HUDEP-2 (cell line): ENCODE results near the gene ERBB3.
"Not testable (repeated sequence)": the region's sequence is repeated elsewhere in the genome, so short reads cannot be mapped to it uniquely, and the experiment has no call there.

Source experiments
- DNase-seq, 76 experiments: peaks; one replicate each; lab custom pipeline; 2025; ENCODE audit not compliant: unreplicated experiment in 76 of 76; lab: John Stamatoyannopoulos, UW

The ERBB3 gene

DNA sequence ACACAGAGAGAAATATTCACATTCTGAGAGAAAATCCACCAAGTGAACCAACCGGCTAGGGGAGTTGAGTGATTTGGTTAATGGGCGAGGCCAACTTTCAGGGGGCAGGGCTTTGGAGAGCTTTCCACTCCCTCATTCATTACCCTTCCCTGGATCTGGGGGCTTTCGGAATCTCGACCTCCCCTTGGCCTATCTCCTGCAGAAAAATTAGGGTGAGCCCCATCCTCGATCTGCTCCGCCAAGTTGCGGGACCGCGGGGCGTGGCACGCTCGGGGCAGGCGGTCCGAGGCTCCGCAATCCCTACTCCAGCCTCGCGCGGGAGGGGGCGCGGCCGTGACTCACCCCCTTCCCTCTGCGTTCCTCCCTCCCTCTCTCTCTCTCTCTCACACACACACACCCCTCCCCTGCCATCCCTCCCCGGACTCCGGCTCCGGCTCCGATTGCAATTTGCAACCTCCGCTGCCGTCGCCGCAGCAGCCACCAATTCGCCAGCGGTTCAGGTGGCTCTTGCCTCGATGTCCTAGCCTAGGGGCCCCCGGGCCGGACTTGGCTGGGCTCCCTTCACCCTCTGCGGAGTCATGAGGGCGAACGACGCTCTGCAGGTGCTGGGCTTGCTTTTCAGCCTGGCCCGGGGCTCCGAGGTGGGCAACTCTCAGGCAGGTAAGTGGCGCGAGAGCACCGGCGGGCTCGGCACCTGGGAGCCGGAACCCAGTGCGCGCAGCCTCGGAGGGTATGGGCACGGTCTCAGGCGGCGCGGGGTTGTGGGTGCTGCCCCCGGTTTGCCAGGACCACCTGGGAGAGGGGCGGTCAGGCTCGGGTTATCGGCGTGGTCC is at the start of gene ERBB3:
ERBB3 (plus strand) TSS at position 443 of the 833 bp plus-strand sequence; CDS start at position 579, 136 bp downstream.
- peak in 53 of 76 experiments; percentile 6 to 68 (median 46) for DNase-seq

DNA sequence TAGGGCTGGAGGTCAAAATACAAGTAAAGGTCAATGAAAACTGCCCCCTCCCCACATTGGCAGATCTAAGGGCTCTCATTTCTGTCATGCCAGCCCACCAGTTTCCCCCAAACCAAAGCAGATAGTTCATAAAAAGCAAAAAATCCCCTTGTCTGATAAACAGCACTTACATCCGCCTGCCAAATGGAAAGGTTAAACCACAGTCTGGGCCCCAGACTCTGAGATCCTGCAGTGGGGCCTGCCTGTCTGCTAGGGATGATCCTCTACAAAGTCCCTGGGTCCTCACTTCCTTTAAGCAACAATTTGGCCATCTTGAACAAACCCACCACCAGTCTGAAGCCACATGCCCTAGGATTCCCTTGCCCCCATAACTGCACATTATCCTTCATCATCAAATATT is 48.0 kb upstream of the ERBB3 start:
- DNase-seq, result no peak

DNA sequence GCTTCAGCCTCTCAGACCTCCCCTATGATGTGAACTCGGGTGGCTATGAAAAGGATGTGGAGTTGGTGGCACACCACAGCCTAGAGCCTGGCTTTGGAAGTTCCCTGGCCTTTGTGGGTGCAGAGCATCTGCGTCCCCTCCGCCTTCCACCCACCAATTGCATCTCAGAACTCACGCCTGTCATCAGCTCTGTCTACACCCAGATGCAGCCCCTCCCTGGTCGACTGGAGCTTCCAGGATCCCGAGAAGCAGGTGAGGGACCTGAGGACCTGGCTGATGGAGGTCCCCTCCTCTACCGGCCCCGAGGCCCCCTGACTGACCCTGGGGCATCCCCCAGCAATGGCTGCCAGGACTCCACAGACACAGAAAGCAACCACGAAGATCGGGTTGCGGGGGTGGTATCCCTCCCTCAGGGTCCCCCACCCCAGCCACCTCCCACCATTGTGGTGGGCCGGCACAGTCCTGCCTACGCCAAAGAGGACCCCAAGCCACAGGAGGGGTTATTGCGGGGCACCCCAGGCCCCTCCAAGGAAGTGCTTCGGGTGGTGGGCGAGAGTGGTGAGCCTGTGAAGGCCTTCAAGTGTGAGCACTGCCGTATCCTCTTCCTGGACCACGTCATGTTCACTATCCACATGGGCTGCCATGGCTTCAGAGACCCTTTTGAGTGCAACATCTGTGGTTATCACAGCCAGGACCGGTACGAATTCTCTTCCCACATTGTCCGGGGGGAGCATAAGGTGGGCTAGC is 45.2 kb upstream of the ERBB3 start:
- DNase-seq, result no peak

DNA sequence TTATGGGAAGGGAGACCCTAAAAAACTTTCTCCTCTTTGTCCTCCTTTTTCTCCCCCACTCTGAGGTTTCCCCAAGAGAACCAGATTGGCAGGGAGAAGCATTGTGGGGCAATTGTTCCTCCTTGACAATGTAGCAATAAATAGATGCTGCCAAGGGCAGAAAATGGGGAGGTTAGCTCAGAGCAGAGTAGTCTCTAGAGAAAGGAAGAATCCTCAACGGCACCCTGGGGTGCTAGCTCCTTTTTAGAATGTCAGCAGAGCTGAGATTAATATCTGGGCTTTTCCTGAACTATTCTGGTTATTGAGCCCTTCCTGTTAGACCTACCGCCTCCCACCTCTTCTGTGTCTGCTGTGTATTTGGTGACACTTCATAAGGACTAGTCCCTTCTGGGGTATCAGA is 42.8 kb upstream of the ERBB3 start:
- no peak for DNase-seq

DNA sequence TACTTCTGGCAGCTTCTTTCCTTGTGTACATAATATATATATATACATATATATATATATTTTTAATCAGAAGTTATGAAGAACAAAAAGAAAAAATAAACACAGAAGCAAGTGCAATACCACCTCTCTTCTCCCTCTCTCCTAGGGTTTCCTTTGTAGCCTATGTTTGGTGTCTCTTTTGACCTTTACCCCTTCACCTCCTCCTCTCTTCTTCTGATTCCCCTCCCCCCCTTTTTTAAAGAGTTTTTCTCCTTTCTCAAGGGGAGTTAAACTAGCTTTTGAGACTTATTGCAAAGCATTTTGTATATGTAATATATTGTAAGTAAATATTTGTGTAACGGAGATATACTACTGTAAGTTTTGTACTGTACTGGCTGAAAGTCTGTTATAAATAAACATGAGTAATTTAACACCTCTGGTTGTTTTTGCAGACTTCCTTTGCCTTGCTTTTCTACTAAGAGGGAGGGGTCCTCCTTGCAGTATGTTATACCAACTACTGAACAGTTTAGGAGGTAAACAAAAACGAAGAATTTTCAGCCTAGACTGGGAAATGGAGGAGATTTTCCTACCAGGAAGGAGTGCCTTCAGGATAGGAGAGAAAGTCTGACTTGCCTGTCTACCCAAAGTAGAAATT is 41.8 kb upstream of the ERBB3 start:
- DNase-seq, result no peak

DNA sequence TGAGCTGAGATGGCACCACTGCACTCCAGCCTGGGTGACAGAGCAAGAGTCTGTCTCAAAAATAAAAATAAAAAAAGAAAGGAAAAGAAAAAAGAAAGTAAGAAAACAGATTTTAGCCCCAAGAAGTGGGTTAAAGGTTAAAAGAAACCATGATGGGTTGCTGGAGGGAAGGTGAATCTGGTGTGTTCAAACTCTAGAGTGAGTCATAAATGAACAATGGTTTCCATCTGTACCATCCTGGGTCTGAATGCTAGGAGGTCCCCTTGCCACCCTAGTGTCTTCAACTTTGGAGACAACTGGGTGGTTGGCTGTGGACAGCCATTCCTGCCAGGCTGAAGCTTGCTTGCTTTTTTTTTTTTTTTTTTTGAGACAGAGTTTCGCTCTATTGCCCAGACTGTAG is 39.8 kb upstream of the ERBB3 start:
- no peak for DNase-seq

DNA sequence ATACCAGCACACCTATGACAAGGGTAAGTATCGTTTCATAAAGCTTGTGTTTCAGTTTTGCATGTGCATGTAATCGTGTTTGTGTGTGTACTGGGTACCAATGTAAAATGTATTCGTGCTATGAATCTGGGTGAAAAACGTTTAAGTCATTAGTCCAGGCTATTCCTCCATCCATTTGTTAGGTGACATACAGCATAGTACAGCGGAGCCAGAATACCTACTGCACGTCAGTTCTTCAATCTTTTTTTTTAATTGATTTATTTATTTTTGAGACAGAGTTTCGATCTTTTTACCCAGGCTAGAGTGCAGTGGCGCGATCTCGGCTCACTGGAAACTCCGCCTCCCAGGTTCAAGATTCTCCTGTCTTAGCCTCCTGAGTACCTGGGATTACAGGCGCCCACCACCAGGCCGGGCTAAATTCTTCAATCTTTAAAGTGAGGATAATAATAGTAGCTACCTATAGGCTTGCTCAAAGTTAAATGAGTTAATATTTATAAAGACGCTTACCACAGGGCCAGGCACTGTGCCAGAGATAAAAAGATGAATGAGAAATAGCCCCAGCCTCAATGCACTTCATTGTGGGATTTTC is 38.9 kb upstream of the ERBB3 start:
- no peak for DNase-seq

DNA sequence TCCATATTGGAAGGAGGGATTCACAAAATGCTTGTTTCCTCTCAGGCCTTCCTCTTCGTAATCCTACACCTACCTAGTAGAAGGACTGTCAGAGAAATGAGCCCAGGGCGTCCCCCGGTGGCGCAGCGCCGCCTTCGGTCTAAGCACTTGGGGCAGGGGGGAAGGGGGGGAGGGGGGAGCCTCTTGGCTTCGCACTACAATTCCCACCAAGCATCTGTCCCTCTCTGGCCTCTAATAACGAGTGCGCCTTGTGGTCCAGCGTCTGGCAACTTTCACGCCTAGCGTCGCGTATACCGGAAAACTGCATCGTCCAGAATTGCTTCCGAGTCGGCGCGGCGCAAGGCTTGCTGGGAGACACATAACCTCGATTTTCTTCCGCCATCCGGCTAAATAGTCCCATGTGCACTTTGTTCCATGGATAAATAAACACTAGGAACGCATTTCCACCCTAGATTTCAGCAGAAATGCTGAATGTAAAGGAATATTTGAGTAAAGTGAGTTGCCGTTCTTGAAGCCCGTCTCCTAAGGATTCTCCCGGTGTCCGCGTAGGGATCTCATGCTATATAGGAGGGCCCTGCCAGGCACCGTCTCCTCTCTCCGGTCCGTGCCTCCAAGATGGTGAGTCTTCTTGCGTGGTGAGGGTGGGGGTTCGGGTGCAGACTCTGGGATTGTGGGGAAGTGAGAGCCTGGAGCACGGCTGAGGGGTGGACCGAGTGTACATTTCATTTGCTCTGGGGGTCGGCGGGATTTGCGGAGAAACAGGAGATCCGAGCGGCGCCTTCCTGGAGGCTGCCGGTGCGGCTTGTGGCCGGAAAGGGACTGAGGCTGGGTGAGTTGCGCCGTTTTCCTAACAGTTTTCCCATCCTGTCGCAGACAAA is 38.2 kb upstream of the ERBB3 start, which contains the start of gene RPS26:
RPS26 (plus strand) TSS at position 367 of the 878 bp plus-strand sequence; CDS start at position 616, 249 bp downstream.
- DNase-seq, result peak in 75 of 76 experiments; percentile 69 to 99 (median 95)

DNA sequence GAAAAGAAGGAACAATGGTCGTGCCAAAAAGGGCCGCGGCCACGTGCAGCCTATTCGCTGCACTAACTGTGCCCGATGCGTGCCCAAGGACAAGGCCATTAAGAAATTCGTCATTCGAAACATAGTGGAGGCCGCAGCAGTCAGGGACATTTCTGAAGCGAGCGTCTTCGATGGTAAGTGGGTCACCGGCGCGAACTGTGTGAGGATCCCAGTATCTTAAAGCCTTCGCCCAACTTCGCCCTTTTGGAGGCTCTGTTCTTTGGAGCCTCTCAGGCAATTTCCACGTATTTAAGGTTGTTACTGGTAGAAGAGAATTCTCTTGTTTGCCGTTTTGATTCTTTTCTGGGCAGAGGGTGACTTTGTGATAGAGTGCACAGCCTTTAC is 37.5 kb upstream of the ERBB3 start:
- not testable (repeated sequence) for DNase-seq

DNA sequence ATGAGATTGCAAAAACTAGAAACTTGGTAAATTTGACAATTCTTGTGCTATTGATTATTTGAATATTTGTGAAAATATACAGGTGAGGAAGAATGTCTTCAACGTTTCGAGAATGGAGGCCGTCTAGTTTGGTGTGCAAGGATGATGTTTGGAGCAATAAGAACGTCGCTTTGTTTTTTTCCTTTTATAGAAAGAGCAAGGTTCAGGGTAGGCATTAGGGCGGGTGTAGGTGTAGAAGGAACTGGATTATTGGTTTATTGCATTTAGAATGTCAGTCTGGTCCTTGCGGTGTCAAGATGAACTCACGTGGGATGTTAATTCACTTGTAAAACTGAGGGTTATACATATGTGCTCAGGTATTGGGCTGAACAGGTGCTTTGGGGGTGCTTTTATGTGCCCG is 37.1 kb upstream of the ERBB3 start:
- no peak for DNase-seq

DNA sequence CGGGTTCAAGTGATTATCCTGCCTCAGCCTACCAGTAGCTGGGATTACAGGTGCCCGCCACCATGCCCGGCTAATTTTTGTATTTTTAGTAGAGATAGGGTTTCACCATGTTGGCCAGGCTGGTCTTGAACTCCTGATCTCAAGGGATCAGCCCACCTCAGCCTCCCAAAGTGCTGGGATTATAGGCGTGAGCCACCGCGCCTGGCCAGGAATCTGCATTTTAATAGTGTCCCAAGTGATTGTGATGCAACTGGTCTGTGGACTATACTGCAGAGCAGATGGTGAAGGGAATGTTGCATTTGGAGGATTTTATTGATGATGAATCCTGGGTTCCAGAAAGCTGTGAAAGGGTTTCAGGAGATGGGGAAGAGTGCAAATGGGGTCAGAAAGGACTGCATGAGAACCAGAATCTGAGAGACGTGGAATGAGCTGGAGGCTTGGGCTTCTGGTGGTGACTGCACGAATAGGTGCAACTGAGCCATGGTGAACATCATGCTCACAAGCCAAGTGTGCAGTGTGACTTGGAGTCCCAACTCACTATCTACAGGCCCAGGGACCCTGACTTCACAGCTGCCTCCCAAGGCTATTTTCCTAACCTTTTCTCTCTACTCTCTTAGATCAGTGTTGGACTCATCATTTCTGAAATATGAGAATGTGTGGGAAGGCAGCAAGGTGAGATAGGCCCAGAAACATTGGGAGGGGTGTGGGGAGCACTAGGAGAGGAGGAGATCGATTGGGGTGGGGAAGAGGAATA is 33.8 kb upstream of the ERBB3 start:
- peak in 3 of 76 experiments; percentile 1 to 3 (median 2) for DNase-seq

DNA sequence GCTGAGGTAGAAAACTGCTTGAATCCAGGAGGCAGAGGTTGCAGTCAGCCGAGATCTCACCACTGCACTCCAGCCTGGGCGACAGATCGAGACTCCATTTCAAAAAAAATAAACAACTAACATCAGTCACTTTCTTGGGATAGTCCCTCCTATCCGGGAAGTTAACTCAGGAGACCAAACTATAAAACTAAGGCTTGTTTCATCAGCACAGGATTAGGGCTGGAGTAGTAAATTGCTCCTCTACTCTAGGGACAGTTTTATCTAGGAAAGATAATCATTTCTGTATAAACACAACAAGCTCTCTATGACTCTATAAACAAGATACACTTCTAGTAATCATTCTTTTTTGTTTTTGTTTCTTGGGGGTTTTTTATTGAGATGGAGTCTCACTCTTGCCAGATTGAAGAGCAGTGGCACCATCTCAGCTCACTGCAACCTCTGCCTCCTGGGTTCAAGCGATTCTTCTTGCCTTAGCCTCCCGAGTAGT is 26.5 kb upstream of the ERBB3 start:
- no peak for DNase-seq

DNA sequence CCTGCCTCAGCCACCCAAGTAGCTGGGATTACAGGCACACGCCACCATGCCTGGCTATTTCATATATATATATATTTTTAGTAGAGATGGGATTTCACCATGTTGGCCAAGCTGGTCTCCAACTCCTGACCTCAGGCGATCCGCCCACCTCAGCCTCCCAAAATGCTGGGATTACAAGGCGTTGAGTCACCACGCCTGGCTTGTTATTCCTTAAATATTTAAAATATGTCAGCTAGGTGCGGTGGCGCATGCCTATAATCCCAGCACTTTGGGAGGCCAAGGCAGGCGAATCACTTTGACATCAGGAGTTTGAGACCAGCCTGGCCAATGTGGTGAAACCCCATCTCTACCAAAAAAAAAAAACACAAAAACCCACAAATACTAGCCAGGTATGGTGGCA is 20.0 kb upstream of the ERBB3 start:
- not testable (repeated sequence) for DNase-seq

DNA sequence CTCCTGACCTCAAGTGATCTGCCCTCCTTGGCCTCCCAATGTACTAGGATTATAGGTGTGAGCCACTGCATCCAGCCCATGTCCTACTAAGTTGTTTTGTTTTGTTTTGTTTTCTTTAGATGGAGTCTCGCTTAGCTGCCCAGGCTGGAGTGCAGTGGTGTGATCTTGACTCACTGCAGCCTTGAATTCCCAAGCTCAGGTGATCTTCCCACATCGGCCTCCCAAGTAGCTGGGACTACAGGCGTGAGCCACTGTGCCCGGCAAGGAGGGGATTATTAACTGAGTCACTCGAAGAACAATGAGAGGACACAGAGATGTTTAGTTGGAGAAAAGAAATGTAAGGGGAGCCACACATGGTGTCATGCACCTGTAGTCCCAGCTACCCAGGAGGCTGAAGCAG is 18.0 kb upstream of the ERBB3 start:
- DNase-seq, result no peak

DNA sequence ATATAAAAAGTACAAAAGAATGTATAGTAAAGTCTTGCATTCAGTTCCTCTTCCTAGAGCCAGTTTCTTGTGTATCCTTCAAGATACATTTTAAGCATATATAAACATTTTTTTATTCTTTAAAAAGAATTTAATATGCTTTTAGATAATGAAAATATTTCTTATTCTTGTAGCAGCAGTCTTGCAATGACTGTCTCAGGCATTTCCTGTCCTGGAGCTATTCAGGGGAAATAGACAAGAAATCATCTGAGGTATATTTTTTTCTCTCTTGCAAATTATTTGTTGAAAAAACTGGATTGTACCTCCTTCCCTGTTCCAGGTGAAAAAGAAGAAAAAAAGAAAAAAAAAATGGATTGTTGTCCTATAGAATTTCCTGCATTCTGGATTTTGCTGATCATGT is 17.0 kb upstream of the ERBB3 start:
- no peak for DNase-seq

DNA sequence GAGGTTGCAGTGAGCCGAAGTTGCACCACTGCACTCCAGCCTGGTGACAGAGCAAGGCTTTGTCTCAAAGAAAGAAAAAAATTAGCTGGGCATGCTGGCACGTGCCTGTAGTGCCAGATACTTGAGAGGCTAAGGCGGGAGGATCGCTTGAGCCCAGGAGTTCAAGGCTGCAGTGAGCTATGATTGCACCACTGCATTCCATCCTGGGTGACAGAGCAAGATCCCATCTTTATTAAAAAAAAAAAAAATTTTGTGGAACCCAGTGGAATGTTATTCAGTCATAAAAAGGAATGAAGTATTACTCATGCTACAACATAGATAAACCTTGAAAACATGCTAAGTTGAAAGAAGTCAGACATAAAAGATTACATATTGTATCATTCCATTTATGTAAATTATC is 8.3 kb upstream of the ERBB3 start:
- DNase-seq, result no peak

DNA sequence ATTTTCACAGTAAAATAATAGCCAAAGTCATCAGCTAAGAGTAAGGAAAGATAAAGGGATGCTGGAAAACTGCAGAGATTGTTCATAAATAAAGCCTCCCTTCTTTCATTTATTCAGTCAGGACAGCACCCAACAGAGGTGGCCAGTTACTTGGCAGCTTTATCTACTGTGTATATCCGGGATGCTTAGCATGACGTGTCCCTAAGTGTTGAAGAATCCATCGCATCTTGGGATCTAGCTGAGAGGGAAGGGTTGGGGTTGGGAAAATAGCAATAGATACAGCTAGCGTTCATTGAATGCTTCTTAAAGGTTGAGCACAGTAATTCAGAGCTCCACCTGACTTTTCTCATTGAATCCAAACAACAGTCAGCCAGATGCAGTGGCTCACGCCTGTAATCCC is 5.6 kb upstream of the ERBB3 start:
- DNase-seq, result no peak

DNA sequence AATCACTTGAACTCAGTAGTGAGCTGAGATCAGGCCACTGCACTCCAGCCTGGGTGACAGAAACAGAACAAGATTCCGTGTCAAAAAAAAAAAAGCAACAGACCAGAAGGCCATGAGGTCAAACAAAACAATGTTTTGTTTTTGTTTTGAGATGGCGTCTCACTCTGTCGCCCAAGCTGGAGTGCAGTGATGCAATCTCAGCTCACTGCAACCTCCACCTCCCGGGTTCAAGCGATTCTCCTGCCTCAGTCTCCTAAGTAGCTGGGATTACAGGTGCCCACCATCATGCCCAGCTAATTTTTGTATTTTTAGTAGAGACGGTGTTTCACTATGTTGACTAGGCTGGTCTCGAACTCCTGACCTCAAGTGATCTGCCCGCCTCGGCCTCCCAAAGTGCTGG is 2.0 kb upstream of the ERBB3 start:
- DNase-seq, result not testable (repeated sequence)

DNA sequence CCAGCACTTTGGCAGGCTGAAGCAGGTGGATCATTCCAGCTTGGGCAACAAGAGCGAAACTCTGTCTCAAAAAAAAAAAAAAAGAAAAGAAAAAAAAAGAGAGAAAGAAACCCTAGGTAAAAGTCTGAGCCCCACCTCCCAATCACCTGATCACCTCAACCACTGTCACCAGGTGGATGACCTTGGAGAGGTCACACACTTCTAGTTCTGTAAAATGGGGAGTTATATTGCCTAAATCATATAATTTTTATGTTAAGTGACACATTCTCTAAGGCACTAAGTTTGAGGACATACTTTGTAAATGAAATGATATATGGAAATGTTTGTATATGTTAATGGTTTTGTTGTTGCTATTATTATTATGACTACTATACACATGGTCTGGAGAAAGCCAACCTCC is 1.5 kb upstream of the ERBB3 start:
- no peak for DNase-seq
